ENCODE measurements around the gene SMOC1. TPM values are rescaled to one million over a fixed set of nuclear protein-coding genes. Genes with fewer than 3 reads are reported as not detected.

Gene SMOC1
- total RNA-seq, 1 experiment from 2014 or later: not detected

- Histone ChIP-seq H3K4me3 (no peak overlapping the region), H3F3A (ENCODE audit: insufficient read depth, low read depth) (no peaks in the 10 kb centered on the region), H3K9me2 (ENCODE audit: insufficient read depth) (no peaks in the 10 kb centered on the region), H4K20me1 (ENCODE audit: insufficient read depth) (no peaks in the 10 kb centered on the region), H3K4me2 (no peak overlapping the region), H3K27ac (no peak overlapping the region), H3K9me3 (ENCODE audit: insufficient read depth, low read depth) (no peaks in the 10 kb centered on the region), H3K36me3 (ENCODE audit: low read depth) (no peaks in the 10 kb centered on the region), H3K27me3 (ENCODE audit: insufficient read depth, low read depth) (no peaks in the 10 kb centered on the region), H3K4me1 (replicated peaks; ENCODE audit: insufficient read depth) (0 out of 2 replicates have a peak, but pooled peaks cover 3% of the 10 kb centered on the region), H2AFZ (no peak overlapping the region), H3K79me2 (ENCODE audit: low read depth) (no peaks in the 10 kb centered on the region)
- ChIA-PET CTCF (no interaction called here), POLR2A (ENCODE audit: unreplicated experiment) (no interaction called here)
- intact Hi-C loops (cut with micrococcal nuclease; ENCODE audit: unreplicated experiment): no loop called here
- BruUV-seq (replicated peaks): no TSS peak
- no peak for TF ChIP-seq CTCF (conservative IDR thresholded peaks at IDR 0.05)
- no peak for TF ChIP-seq EZH2 (IDR thresholded peaks at IDR 0.05; ENCODE audit: low read depth)
- DNase-seq: no peak
Measured at GRCh38 chr14:70005281-70005805, 126.1 kb downstream of the SMOC1 start.

GRCh38 chr14:70006699-70007098 is 127.5 kb downstream of the SMOC1 start:
- Histone ChIP-seq H2AFZ (no peak overlapping the region), H3K36me3 (ENCODE audit: low read depth) (no peaks in the 10 kb centered on the region), H3K4me1 (replicated peaks; ENCODE audit: insufficient read depth) (no peaks in the 10 kb centered on the region), H3K4me2 (no peak overlapping the region), H3K27me3 (ENCODE audit: insufficient read depth, low read depth) (no peaks in the 10 kb centered on the region), H3K79me2 (ENCODE audit: low read depth) (no peaks in the 10 kb centered on the region), H3K9me3 (ENCODE audit: insufficient read depth, low read depth) (no peaks in the 10 kb centered on the region), H4K20me1 (ENCODE audit: insufficient read depth) (no peaks in the 10 kb centered on the region), H3K27ac (no peak overlapping the region), H3F3A (ENCODE audit: insufficient read depth, low read depth) (no peaks in the 10 kb centered on the region), H3K4me3 (no peak overlapping the region), H3K9me2 (ENCODE audit: insufficient read depth) (no peaks in the 10 kb centered on the region)
- CTCF ChIA-PET: no interaction called here
- POLR2A ChIA-PET (ENCODE audit: unreplicated experiment): no interaction called here
- DNase-seq: no peak
- no peak for TF ChIP-seq EZH2 (IDR thresholded peaks at IDR 0.05; ENCODE audit: low read depth)
- intact Hi-C loops (cut with micrococcal nuclease; ENCODE audit: unreplicated experiment): no loop called here
- BruUV-seq (replicated peaks): no TSS peak

- CTCF ChIA-PET: no interaction called here
- Histone ChIP-seq H3K79me2 (ENCODE audit: low read depth) (no peaks in the 10 kb centered on the region), H3F3A (ENCODE audit: insufficient read depth, low read depth) (no peaks in the 10 kb centered on the region), H4K20me1 (ENCODE audit: insufficient read depth) (no peaks in the 10 kb centered on the region), H3K4me1 (replicated peaks; ENCODE audit: insufficient read depth) (no peaks in the 10 kb centered on the region), H3K4me2 (no peak overlapping the region), H3K27ac (no peak overlapping the region), H3K9me3 (ENCODE audit: insufficient read depth, low read depth) (no peaks in the 10 kb centered on the region), H2AFZ (no peak overlapping the region), H3K27me3 (ENCODE audit: insufficient read depth, low read depth) (no peaks in the 10 kb centered on the region), H3K36me3 (ENCODE audit: low read depth) (no peaks in the 10 kb centered on the region), H3K4me3 (no peak overlapping the region), H3K9me2 (ENCODE audit: insufficient read depth) (no peaks in the 10 kb centered on the region)
- intact Hi-C loops (cut with micrococcal nuclease; ENCODE audit: unreplicated experiment): no loop called here
- no peak for TF ChIP-seq CTCF (conservative IDR thresholded peaks at IDR 0.05)
- TF ChIP-seq EZH2 (IDR thresholded peaks at IDR 0.05; ENCODE audit: low read depth): no peak
- no peak for DNase-seq
- POLR2A ChIA-PET (ENCODE audit: unreplicated experiment): no interaction called here
- BruUV-seq (replicated peaks): no TSS peak
Measured at GRCh38 chr14:70008284-70009262, 129.4 kb downstream of the SMOC1 start.
